ENCODE data around the gene ANKRD11. TPM values are rescaled to one million over a fixed set of nuclear protein-coding genes. Genes with fewer than 3 reads are reported as not detected.

ANKRD11 gene
- total and polyA plus RNA-seq, 2 donors (not counting 3 experiments of a cell fraction or from before 2014, with no cell fraction given) = 55.8 to 191 TPM

DNA sequence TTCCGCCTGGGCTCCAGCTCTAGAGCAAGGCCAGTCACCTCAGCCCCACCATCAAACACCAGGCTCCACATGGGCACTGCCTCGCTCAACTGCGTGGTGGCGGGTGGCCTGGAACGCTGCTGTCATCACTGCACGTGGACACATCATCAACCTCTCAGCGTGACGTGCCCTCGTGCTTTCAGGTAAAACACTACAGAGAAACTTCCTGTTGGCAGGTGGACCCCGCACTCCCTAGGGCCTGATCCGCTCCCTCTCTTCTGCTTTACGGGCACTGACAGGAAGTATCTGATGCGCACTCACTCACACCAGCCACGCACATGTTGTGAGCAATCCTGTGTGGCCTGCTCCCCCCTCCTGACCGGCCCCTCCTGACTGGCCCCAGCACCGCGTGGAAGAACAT is 87.4 kb downstream of the ANKRD11 start:
- ChIA-PET CTCF (no interaction called here), POLR2A (no interaction called here)
- Histone ChIP-seq H3K4me3 (replicated peaks in 1 of 3; ENCODE audit: insufficient read depth in 1 of 3, low read depth in 1 of 3, low read length in 3 of 3) (no peak overlapping the region), H3K4me2 (ENCODE audit: insufficient read depth, low read length) (no peak overlapping the region), H2AFZ (ENCODE audit: low read depth, low read length) (no peak overlapping the region), H3K4me1 (ENCODE audit: control insufficient read depth, extremely low read depth, insufficient read depth, low read length) (peaks cover 14% of the 10 kb centered on the region), H3K9me1 (replicated peaks; ENCODE audit: control insufficient read depth, extremely low read depth, insufficient read depth, low read length) (no peaks in the 10 kb centered on the region), H4K20me1 (replicated peaks; ENCODE audit: control insufficient read depth, extremely low read depth, insufficient read depth, low read length) (peaks cover 8% of the 10 kb centered on the region), H3K79me2 (ENCODE audit: control insufficient read depth, insufficient read depth, low read length) (peaks cover 92% of the 10 kb centered on the region), H3K36me3 (ENCODE audit: control insufficient read depth in 2 of 2, extremely low read depth in 1 of 2, insufficient read depth in 2 of 2, low read length in 2 of 2) (peaks cover 0 to 2% of the 10 kb centered on the region in 2 experiments), H3K27me3 (ENCODE audit: control insufficient read depth in 2 of 2, insufficient read depth in 2 of 2, low read length in 2 of 2) (no peaks in the 10 kb centered on the region), H3K9ac (replicated peaks; ENCODE audit: extremely low read depth, insufficient read depth, low read length) (no peak overlapping the region), H3K9me3 (replicated peaks; ENCODE audit: control insufficient read depth, insufficient read depth, low read length) (no peaks in the 10 kb centered on the region), H3K27ac (ENCODE audit: insufficient read depth, low read depth, low read length) (no peak overlapping the region)
- dilution Hi-C loops (cut with MboI; ENCODE audit: extremely low pct_ligation_motif_present, low sequenced_read_pairs) (no loop called here), intact Hi-C loops (cut with micrococcal nuclease) (no loop called here)
- BruUV-seq (replicated peaks) = no TSS peak
- no peak for TF ChIP-seq EZH2 (IDR thresholded peaks at IDR 0.05; ENCODE audit: borderline replicate concordance, low read depth, low read length, severe bottlenecking)
- TF ChIP-seq, protein P1, sequence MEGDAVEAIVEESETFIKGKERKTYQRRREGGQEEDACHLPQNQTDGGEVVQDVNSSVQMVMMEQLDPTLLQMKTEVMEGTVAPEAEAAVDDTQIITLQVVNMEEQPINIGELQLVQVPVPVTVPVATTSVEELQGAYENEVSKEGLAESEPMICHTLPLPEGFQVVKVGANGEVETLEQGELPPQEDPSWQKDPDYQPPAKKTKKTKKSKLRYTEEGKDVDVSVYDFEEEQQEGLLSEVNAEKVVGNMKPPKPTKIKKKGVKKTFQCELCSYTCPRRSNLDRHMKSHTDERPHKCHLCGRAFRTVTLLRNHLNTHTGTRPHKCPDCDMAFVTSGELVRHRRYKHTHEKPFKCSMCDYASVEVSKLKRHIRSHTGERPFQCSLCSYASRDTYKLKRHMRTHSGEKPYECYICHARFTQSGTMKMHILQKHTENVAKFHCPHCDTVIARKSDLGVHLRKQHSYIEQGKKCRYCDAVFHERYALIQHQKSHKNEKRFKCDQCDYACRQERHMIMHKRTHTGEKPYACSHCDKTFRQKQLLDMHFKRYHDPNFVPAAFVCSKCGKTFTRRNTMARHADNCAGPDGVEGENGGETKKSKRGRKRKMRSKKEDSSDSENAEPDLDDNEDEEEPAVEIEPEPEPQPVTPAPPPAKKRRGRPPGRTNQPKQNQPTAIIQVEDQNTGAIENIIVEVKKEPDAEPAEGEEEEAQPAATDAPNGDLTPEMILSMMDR (IDR thresholded peaks at IDR 0.05; ENCODE audit: extremely low read depth in 1 of 2, insufficient read depth in 1 of 2, low read depth in 1 of 2, low read length in 2 of 2) = no peak
- no peak for TF ChIP-seq GATA2 (IDR thresholded peaks at IDR 0.05; ENCODE audit: insufficient read depth, insufficient read length, low read depth, low read length)
- no peak for FAIRE-seq
- DNase-seq (ENCODE audit: low read depth, low spot score) = no peak

DNA sequence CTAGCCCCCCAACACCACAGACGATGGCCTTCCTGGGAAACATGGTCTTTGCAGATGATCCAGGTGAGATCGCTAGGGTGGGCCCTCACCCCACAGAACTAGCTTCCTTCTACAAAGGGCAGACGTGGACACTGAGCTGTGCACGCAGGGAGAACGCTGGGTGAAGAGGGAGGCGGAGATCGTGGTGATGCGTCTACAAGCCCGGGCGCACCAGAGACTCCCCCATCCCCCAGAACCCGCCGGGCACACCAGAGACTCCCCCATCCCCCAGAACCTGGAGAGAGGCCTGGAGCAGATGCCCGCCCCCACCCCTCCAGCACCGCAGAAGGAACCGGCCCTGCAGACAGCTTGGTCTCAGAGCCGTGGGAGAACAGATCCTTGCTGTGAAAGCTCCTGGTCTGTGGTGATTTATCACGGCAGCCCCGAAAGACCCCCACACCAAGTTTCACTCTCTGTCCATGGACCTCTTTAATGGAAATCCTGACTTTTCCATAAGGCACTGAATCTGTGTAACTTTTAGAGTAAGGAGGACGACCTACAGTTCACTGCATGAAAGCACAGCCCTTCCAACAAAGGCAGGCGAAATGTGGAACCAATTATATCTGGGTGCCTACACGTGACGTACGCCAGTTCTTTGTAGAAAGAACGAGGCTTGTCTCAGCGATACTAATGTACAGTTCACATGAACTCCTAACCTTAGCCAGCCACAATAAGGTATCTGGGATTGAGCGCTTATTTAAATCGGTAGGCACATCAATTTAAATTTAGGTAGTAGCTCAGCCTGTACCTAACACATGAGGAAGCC is 88.5 kb downstream of the ANKRD11 start:
- intact Hi-C loops (cut with micrococcal nuclease) = no loop called here
- Histone ChIP-seq H3K4me3 (replicated peaks in 1 of 3; ENCODE audit: insufficient read depth in 1 of 3, low read depth in 1 of 3, low read length in 3 of 3) (no peak overlapping the region), H3K79me2 (ENCODE audit: control insufficient read depth, insufficient read depth, low read length) (peaks cover 92% of the 10 kb centered on the region), H3K9me1 (replicated peaks; ENCODE audit: control insufficient read depth, extremely low read depth, insufficient read depth, low read length) (no peaks in the 10 kb centered on the region), H3K9ac (replicated peaks; ENCODE audit: extremely low read depth, insufficient read depth, low read length) (no peak overlapping the region), H3K27ac (ENCODE audit: insufficient read depth, low read depth, low read length) (no peak overlapping the region), H4K20me1 (replicated peaks; ENCODE audit: control insufficient read depth, extremely low read depth, insufficient read depth, low read length) (peaks cover 8% of the 10 kb centered on the region), H3K27me3 (ENCODE audit: control insufficient read depth in 2 of 2, insufficient read depth in 2 of 2, low read length in 2 of 2) (no peaks in the 10 kb centered on the region), H3K4me1 (ENCODE audit: control insufficient read depth, extremely low read depth, insufficient read depth, low read length) (peaks cover 4% of the 10 kb centered on the region), H2AFZ (ENCODE audit: low read depth, low read length) (no peak overlapping the region), H3K4me2 (ENCODE audit: insufficient read depth, low read length) (no peak overlapping the region), H3K36me3 (ENCODE audit: control insufficient read depth in 2 of 2, extremely low read depth in 1 of 2, insufficient read depth in 2 of 2, low read length in 2 of 2) (peaks cover 0 to 8% of the 10 kb centered on the region in 2 experiments), H3K9me3 (replicated peaks; ENCODE audit: control insufficient read depth, insufficient read depth, low read length) (no peaks in the 10 kb centered on the region)
- FAIRE-seq (no peak), DNase-seq (ENCODE audit: low read depth, low spot score) (no peak)
- no TSS peak for BruUV-seq (replicated peaks)
- CTCF ChIA-PET = no interaction called here
- TF ChIP-seq GATA2 (IDR thresholded peaks at IDR 0.05; ENCODE audit: insufficient read depth, insufficient read length, low read depth, low read length) = no peak
- TF ChIP-seq, protein P2, sequence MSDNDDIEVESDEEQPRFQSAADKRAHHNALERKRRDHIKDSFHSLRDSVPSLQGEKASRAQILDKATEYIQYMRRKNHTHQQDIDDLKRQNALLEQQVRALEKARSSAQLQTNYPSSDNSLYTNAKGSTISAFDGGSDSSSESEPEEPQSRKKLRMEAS (IDR thresholded peaks at IDR 0.05; ENCODE audit: insufficient read depth, insufficient read length) = no peak
- dilution Hi-C loops (cut with MboI; ENCODE audit: extremely low pct_ligation_motif_present, low sequenced_read_pairs) = no loop called here
- POLR2A ChIA-PET = no interaction called here
